HepG2 (cell line): ENCODE results near the gene KRTAP10-4. TPM values are rescaled to one million over a fixed set of nuclear protein-coding genes. Genes with fewer than 3 reads are reported as not detected.
"Not testable (repeated sequence)": the region's sequence is repeated elsewhere in the genome, so short reads cannot be mapped to it uniquely, and the experiment has no call there.

Experiments used
- ATAC-seq: fragments of 200-7000 bp; cut with Tn5 transposase; 3 replicates; pipeline ENCODE4 v1.9.1; 2020; ENCODE audit warnings: mild to moderate bottlenecking, moderate library complexity
- BruUV-seq: library from RNA; stranded (reverse); fragments of 400-500 nt; replicated peaks from 2 replicates; lab custom pipeline; 2021; lab: Mats Ljungman, UMichigan
- CTCF ChIA-PET: fragments of 300-600 bp; formaldehyde crosslinking; extraction: SDS; loops from one replicate; lab custom pipeline; 2021; ENCODE audit warnings: low total read pairs, inconsistent platforms, low intra/inter-chr PET ratio; lab: Yijun Ruan, JAX
- POLR2A ChIA-PET: fragments of 350-600 bp; sonication (Branson Sonifier 250); formaldehyde crosslinking; loops from one replicate; lab custom pipeline; 2020; ENCODE audit warnings: antibody characterized with exemption, inconsistent platforms; lab: Yijun Ruan, JAX
- DNase-seq: peaks from one replicate; pipeline ENCODE4 v3.0.0-alpha.2; 2015; ENCODE audit warnings: low spot score
- FAIRE-seq: peaks from 3 replicates; lab custom pipeline; 2011; peaks lifted over from hg19 to GRCh38; lab: Jason Lieb, UNC
- H2AFZ ChIP-seq: one replicate; pipeline ENCODE4 v1.6.1; 2011; ENCODE audit warnings: low read length, inconsistent platforms
- H3K27ac ChIP-seq: fragments of 300-600 bp; 3 replicates; pipeline ENCODE4 v1.8.0; 2011; ENCODE audit warnings: mixed run types, mild to moderate bottlenecking, mixed read lengths, low read length, inconsistent platforms; ENCODE audit not compliant: insufficient read depth; ENCODE audit errors: extremely low read length
- H3K27me3 ChIP-seq, 2 experiments: fragments of 200-600 bp in 1 of 2; 2 replicates in 1 of 2; 3 replicates in 1 of 2; pipeline versions ENCODE4 v1.6.0 to v1.8.0; 2011; ENCODE audit warnings: low read length in 2 of 2, mild to moderate bottlenecking in 2 of 2, moderate library complexity in 2 of 2, inconsistent platforms in 1 of 2; ENCODE audit not compliant: insufficient read depth in 2 of 2, control insufficient read depth in 1 of 2
- H3K36me3 ChIP-seq, 2 experiments: fragments of 200-600 bp in 1 of 2; replicated peaks in 1 of 2; 2 replicates in 1 of 2; 3 replicates in 1 of 2; pipeline versions ENCODE4 v1.5.1 to v1.8.0; 2011; ENCODE audit warnings: low read length in 2 of 2, inconsistent platforms in 1 of 2; ENCODE audit not compliant: insufficient read depth in 2 of 2, control insufficient read depth in 1 of 2
- H3K4me1 ChIP-seq: 2 replicates; pipeline ENCODE4 v1.5.1; 2012; ENCODE audit warnings: low read length, inconsistent platforms; ENCODE audit not compliant: insufficient read depth
- H3K4me2 ChIP-seq: 2 replicates; pipeline ENCODE4 v1.6.0; 2011; ENCODE audit warnings: low read depth, low read length, inconsistent platforms
- H3K4me3 ChIP-seq, 3 experiments: fragments of 200-600 bp in 1 of 3; sonication (generic), shearing (Covaris generic) in 1 of 3; replicated peaks in 1 of 3; 2 replicates each; pipeline ENCODE4 v1.5.1; 2011 to 2016; ENCODE audit warnings: low read length in 3 of 3, inconsistent platforms in 2 of 3, low read depth in 2 of 3, mild to moderate bottlenecking in 2 of 3, control low read depth in 1 of 3, mixed read lengths in 1 of 3; ENCODE audit not compliant: insufficient read depth in 1 of 3
- H3K79me2 ChIP-seq: one replicate; pipeline ENCODE4 v1.6.1; 2011; ENCODE audit warnings: low read length, inconsistent platforms; ENCODE audit not compliant: insufficient read depth
- H3K9ac ChIP-seq: 2 replicates; pipeline ENCODE4 v1.6.0; 2011; ENCODE audit warnings: mild to moderate bottlenecking, low read depth, low read length, inconsistent platforms; ENCODE audit not compliant: insufficient read depth
- H3K9me3 ChIP-seq: 2 replicates; pipeline ENCODE4 v1.5.1; 2012; ENCODE audit warnings: mild to moderate bottlenecking, low read length
- H4K20me1 ChIP-seq: 2 replicates; pipeline ENCODE4 v1.6.0; 2011; ENCODE audit warnings: inconsistent platforms, mild to moderate bottlenecking, low read length, moderate library complexity; ENCODE audit not compliant: insufficient read depth
- CENPT ChIP-seq: sonication (generic); formaldehyde crosslinking; IDR thresholded peaks from 2 replicates; pipeline ENCODE4 v1.8.0; 2022; ENCODE audit warnings: low read depth, mild to moderate bottlenecking, moderate library complexity, missing genetic modification reagents
- TCF7L2 ChIP-seq: IDR thresholded peaks from 2 replicates; pipeline ENCODE4 v1.6.1; 2011; ENCODE audit warnings: mild to moderate bottlenecking, low read depth, low read length, moderate library complexity
- ZBTB8A ChIP-seq: sonication (generic); formaldehyde crosslinking; IDR thresholded peaks from 2 replicates; pipeline ENCODE4 v1.4.0; 2020; ENCODE audit warnings: mild to moderate bottlenecking, low read depth, missing genetic modification reagents, borderline replicate concordance
- ZNF225 ChIP-seq: sonication (generic); formaldehyde crosslinking; IDR thresholded peaks from 2 replicates; pipeline ENCODE4 v1.4.0; 2020; ENCODE audit warnings: mild to moderate bottlenecking, missing genetic modification reagents
- ZSCAN25 ChIP-seq: sonication (generic); formaldehyde crosslinking; IDR thresholded peaks from 2 replicates; pipeline ENCODE4 v1.8.0; 2022; ENCODE audit warnings: mild to moderate bottlenecking, missing genetic modification reagents
- WGBS: methylation state at CpG from one replicate; pipeline ENCODE4 v1.1.6; 2017; ENCODE audit warnings: low lambda C conversion rate; 5-methylcytosine and 5-hydroxymethylcytosine counted together
- in situ Hi-C: cut with HindIII; loops from 2 replicates; pipeline ENCODE4 v1.10.0; 2017; ENCODE audit warnings: low pct_unique_long_range_greater_than_20kb; ENCODE audit not compliant: extremely low pct_ligation_motif_present
- intact Hi-C: fragments of 100-400 bp; cut with micrococcal nuclease; formaldehyde crosslinking; loops from one replicate; pipeline ENCODE4 v1.10.0; 2022; ENCODE audit not compliant: unreplicated experiment
- polyA plus RNA-seq, 8 experiments: library from polyadenylated mRNA; depleted of rRNA in 3 of 8; stranded (reverse) in 7 of 8; unstranded in 1 of 8; fragments of >200 nt; fragmentation: Illumina TruSeq in 4 of 8; extraction: Trizol in 4 of 8; gene quantifications; 2 replicates each; pipeline versions ENCODE4 v1.2.1 to v1.2.3, GENCODE V29; 2011 to 2016; ENCODE audit warnings: low read depth in 4 of 8, missing spikeins in 1 of 8, mixed read lengths in 1 of 8; ENCODE audit not compliant: insufficient read depth in 1 of 8
- total RNA-seq, 5 experiments: library from RNA; depleted of rRNA; stranded (reverse); fragments of >200 nt; fragmentation: Illumina TruSeq; extraction: Trizol; gene quantifications; 2 replicates each; pipeline ENCODE4 v1.2.3, GENCODE V29; 2016; ENCODE audit warnings: low read depth in 1 of 5

The KRTAP10-4 gene
- total and polyA plus RNA-seq, 2 of the 13 experiments (the other 11 are each of a cell fraction or from before 2014, with no cell fraction given) = not detected

- no peak for TF ChIP-seq ZBTB8A
These were observed 33.0 kb downstream of the KRTAP10-4 start (continued) for GRCh38 chr21:44606495-44606894.

- Histone ChIP-seq H3K9me3 (peaks cover 24% of the 10 kb centered on the region; the same call in 1 of the 2 replicates), H3K27me3 (peaks cover 1 to 2% of the 10 kb centered on the region in 2 experiments; a peak in 3 of 5 replicates), H3K4me1 (no peaks in the 10 kb centered on the region), H3K4me2 (no peak overlapping the region), H3K36me3 (no peaks in the 10 kb centered on the region), H3K27ac (no peak overlapping the region), H4K20me1 (no peaks in the 10 kb centered on the region), H3K9ac (no peak overlapping the region), H3K79me2 (no peaks in the 10 kb centered on the region), H2AFZ (no peak overlapping the region), H3K4me3 (no peak overlapping the region)
- in situ Hi-C loops (no loop called here), intact Hi-C loops (no loop called here)
- POLR2A ChIA-PET = no interaction called here
- DNase-seq = no peak
- BruUV-seq = no TSS peak
- no peak for ATAC-seq
- CTCF ChIA-PET = no interaction called here
- TF ChIP-seq ZNF225 (CRISPR knock-in tag) = no peak
- no peak for TF ChIP-seq CENPT (CRISPR knock-in tag)
- TF ChIP-seq ZSCAN25 (CRISPR knock-in tag) = no peak
- TF ChIP-seq TCF7L2 = no peak
- no peak for FAIRE-seq
These were observed 35.7 kb downstream of the KRTAP10-4 start for GRCh38 chr21:44609193-44609592.

GRCh38 chr21:44610157-44610843 lies 36.8 kb downstream of the KRTAP10-4 start:
- FAIRE-seq, in situ Hi-C loops: not testable (repeated sequence)

More at GRCh38 chr21:44610157-44610843, 36.8 kb downstream of the KRTAP10-4 start:
- H3K79me2 ChIP-seq, BruUV-seq, H4K20me1 ChIP-seq, POLR2A ChIA-PET, H3K36me3 ChIP-seq, DNase-seq, intact Hi-C loops, ATAC-seq, H2AFZ ChIP-seq, H3K4me2 ChIP-seq, H3K4me3 ChIP-seq, H3K9ac ChIP-seq, H3K27ac ChIP-seq, CTCF ChIA-PET, H3K4me1 ChIP-seq: not testable (repeated sequence)
- WGBS = 65% methylated on average over 7 of the region's 7 CpGs
- Histone ChIP-seq H3K27me3 (peaks cover 1 to 13% of the 10 kb centered on the region in 2 experiments; a peak in 3 of 5 replicates), H3K9me3 (peaks cover 24% of the 10 kb centered on the region; the same call in 1 of the 2 replicates)
